Left lung (tissue), 10 donors: Measurements from ENCODE around the gene SYNDIG1. TPM values are rescaled to one million over a fixed set of nuclear protein-coding genes. Genes with fewer than 3 reads are reported as not detected.

Experiments
- ATAC-seq: fragments of 200-7000 bp; cut with Tn5 transposase; one replicate; pipeline ENCODE4 v1.9.1; 2020; ENCODE audit warnings: moderate library complexity
- DNase-seq, 4 donors: peaks; one replicate each; pipeline ENCODE4 v3.0.0-alpha.2; 2013 to 2020
- H3K27ac ChIP-seq, 2 donors: fragments of 200-600 bp; sonication (generic) in 1 of 2; one replicate each; pipeline versions ENCODE4 v1.5.0 to v1.8.0; 2020 to 2021
- H3K27me3 ChIP-seq, 2 donors: fragments of 200-600 bp; sonication (generic) in 1 of 2; one replicate each; pipeline versions ENCODE4 v1.5.0 to v1.8.0; 2020 to 2021
- H3K36me3 ChIP-seq, 2 donors: fragments of 200-600 bp; sonication (generic) in 1 of 2; one replicate each; pipeline versions ENCODE4 v1.5.0 to v1.8.0; 2020 to 2021
- H3K4me1 ChIP-seq, 2 donors: fragments of 200-600 bp; one replicate each; pipeline ENCODE4 v1.8.0; 2021
- H3K4me3 ChIP-seq, 2 donors: fragments of 200-600 bp; sonication (generic) in 1 of 2; one replicate each; pipeline versions ENCODE4 v1.5.0 to v1.8.0; 2020 to 2021; ENCODE audit warnings: mild to moderate bottlenecking in 1 of 2
- H3K9me3 ChIP-seq, 2 donors: fragments of 200-600 bp; sonication (generic) in 1 of 2; one replicate each; pipeline versions ENCODE4 v1.5.0 to v1.8.0; 2020 to 2021
- CTCF ChIP-seq, 2 donors: fragments of 200-600 bp; sonication (generic) in 1 of 2; IDR thresholded peaks; one replicate each; pipeline versions ENCODE4 v1.5.0 to v1.8.0; 2021; ENCODE audit warnings: antibody characterized with exemption in 2 of 2
- intact Hi-C, 2 donors: fragments of 100-400 bp; cut with DNase I; formaldehyde crosslinking; loops; one replicate each; pipeline versions ENCODE4 v1.11.2 to v1.14.2; 2022
- polyA plus RNA-seq, 6 donors: library from polyadenylated mRNA; unstranded; fragments of 120-200 nt; gene quantifications; one replicate each; pipeline ENCODE4 v1.2.1, GENCODE V29; 2013; ENCODE audit not compliant: insufficient read length in 6 of 6
- total RNA-seq, 2 donors: library from RNA; stranded (reverse); fragmentation: NEBNext Ultra II Directional; extraction: Animal tissue kit (Norgen Biotek cat#: 25700); gene quantifications; one replicate each; pipeline ENCODE4 v1.2.1, GENCODE V29; 2021
- donor health status: DM: no; HTN: yes; CAD: no.
- donor health status: DM: no; HTN: no; CAD: no.

SYNDIG1 gene
- total and polyA plus RNA-seq, 8 donors, result 1.3 to 7.8 (median 5.4) TPM

DNA sequence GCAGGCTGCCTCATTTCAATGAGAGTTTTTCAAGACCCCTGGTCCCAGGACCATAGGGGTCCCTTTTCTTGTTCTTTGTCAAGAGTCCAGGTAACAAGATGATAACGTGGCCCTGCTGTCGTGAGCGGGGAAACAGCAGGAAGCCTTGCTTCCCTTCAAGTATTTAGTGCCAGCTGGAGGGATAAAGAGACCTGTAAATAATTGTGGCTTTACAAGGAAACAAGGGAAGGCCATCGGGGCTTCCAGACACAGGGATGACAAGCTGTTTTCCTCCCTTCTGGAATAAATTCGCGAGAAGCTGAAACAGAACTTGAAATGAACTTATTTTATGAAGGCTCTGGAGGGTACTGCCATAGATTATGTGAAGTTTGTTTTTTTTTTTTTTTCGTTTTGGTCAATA is 163.2 kb downstream of the SYNDIG1 start:
- Histone ChIP-seq H3K27ac (no peak overlapping the region), H3K36me3 (no peaks in the 10 kb centered on the region), H3K9me3 (no peaks in the 10 kb centered on the region), H3K27me3 (peaks cover 0 to 28% of the 10 kb centered on the region in 2 donors), H3K4me1 (peaks cover 0 to 4% of the 10 kb centered on the region in 2 donors), H3K4me3 (no peak overlapping the region)
- TF ChIP-seq CTCF (IDR thresholded peaks at IDR 0.05), result no peak
- ATAC-seq (no peak), DNase-seq (no peak)
- intact Hi-C loops, result no loop called here

GRCh38 chr20:24633026-24633425 is 163.6 kb downstream of the SYNDIG1 start:
- Histone ChIP-seq H3K4me3 (no peak overlapping the region), H3K9me3 (no peaks in the 10 kb centered on the region), H3K4me1 (peaks cover 0 to 4% of the 10 kb centered on the region in 2 donors), H3K27ac (no peak overlapping the region), H3K27me3 (peaks cover 0 to 25% of the 10 kb centered on the region in 2 donors), H3K36me3 (no peaks in the 10 kb centered on the region)
- TF ChIP-seq CTCF (IDR thresholded peaks at IDR 0.05), result no peak
- no peak for ATAC-seq
- no peak for DNase-seq
- intact Hi-C loops, result no loop called here

- DNase-seq (no peak), ATAC-seq (no peak)
- Histone ChIP-seq H3K4me3 (no peak overlapping the region), H3K36me3 (no peaks in the 10 kb centered on the region), H3K27ac (no peak overlapping the region), H3K9me3 (no peaks in the 10 kb centered on the region), H3K27me3 (peaks cover 0 to 23% of the 10 kb centered on the region in 2 donors), H3K4me1 (peaks cover 0 to 4% of the 10 kb centered on the region in 2 donors)
- intact Hi-C loops, result no loop called here
- no peak for TF ChIP-seq CTCF (IDR thresholded peaks at IDR 0.05)
Observed at GRCh38 chr20:24633521-24633920, 164.1 kb downstream of the SYNDIG1 start.

GRCh38 chr20:24634855-24635254 is 165.4 kb downstream of the SYNDIG1 start:
- Histone ChIP-seq H3K9me3 (no peaks in the 10 kb centered on the region), H3K27ac (no peak overlapping the region), H3K27me3 (peaks cover 0 to 30% of the 10 kb centered on the region in 2 donors), H3K36me3 (no peaks in the 10 kb centered on the region), H3K4me3 (no peak overlapping the region), H3K4me1 (no peaks in the 10 kb centered on the region)
- intact Hi-C loops, result no loop called here
- no peak for DNase-seq
- no peak for TF ChIP-seq CTCF (IDR thresholded peaks at IDR 0.05)
- peak; percentile 54 for ATAC-seq

DNA sequence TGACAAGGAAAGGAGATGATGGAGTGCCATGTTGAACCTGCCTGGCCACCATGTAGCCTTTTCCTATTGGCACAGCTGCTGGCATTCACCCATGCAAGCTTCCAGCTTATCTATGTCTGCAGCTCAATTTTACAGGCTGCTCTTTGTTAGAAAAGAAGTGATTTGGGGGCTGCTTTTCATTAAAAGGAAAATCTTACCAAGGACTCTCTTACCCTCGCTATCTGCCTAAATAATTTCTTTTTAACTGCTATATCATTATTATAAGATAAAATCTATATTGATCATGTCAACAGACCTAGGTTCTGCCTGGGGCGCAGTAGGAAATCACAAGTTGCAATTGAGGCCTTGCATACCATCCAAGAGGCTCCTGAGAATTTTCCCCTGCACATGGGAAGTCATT is 167.2 kb downstream of the SYNDIG1 start:
- intact Hi-C loops, result no loop called here
- no peaks in the 10 kb centered on the region for H3K4me1 ChIP-seq
- TF ChIP-seq CTCF (IDR thresholded peaks at IDR 0.05), result no peak
- H3K9me3 ChIP-seq, result no peaks in the 10 kb centered on the region
- ATAC-seq (no peak), DNase-seq (no peak)
- peaks cover 0 to 27% of the 10 kb centered on the region in 2 donors for H3K27me3 ChIP-seq
- H3K27ac ChIP-seq, result no peak overlapping the region
- H3K4me3 ChIP-seq, result no peak overlapping the region
- no peaks in the 10 kb centered on the region for H3K36me3 ChIP-seq
